HFF-Myc (cell line): ENCODE data around the gene HOXD4.
A peak's percentile ranks its signal among the peaks of the same experiment; 100 is the strongest.

Source experiments
- DNase-seq: peaks from one replicate; pipeline ENCODE4 v3.0.0-alpha.2; 2011; ENCODE audit warnings: low read depth; ENCODE audit errors: extremely low read depth
- H3K4me3 ChIP-seq: replicated peaks from 2 replicates; pipeline ENCODE4 v1.5.1; 2011; ENCODE audit warnings: low read depth, mild to moderate bottlenecking, control low read depth, low read length
- CTCF ChIP-seq: IDR thresholded peaks from 2 replicates; pipeline ENCODE4 v1.5.1; 2012; ENCODE audit warnings: mild to moderate bottlenecking, low read depth, low read length, control low read depth; ENCODE audit errors: missing control alignments

The HOXD4 gene

GRCh38 chr2:176110415-176111308, 40.7 kb upstream of the HOXD4 start:
- no peak overlapping the region for H3K4me3 ChIP-seq
- no peak for TF ChIP-seq CTCF
- DNase-seq: no peak

DNA sequence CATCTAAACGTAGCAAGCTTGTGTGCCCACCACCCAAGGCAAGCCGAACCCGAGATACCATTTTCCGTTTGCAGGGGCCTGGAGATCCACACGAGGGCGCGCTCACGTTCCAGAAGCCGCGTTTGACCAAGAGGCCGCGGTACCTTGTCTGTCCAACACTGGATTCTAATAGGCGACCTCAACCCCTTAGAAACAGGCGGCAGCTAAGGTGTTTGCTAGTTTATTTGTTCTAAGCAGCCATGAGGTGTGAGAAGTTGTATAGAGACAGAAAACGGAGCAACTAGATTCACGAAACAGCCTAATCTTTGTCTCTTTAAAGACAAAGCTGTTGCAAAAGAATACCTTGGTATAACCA, 40.1 kb upstream of the HOXD4 start:
- no peak overlapping the region for H3K4me3 ChIP-seq
- DNase-seq: no peak

GRCh38 chr2:176111846-176112374, 39.4 kb upstream of the HOXD4 start:
- TF ChIP-seq CTCF: no peak
- DNase-seq: no peak
- H3K4me3 ChIP-seq: no peak overlapping the region

More for the DNA sequence above, 40.1 kb upstream of the HOXD4 start:
- peak; percentile 12 for TF ChIP-seq CTCF

DNA sequence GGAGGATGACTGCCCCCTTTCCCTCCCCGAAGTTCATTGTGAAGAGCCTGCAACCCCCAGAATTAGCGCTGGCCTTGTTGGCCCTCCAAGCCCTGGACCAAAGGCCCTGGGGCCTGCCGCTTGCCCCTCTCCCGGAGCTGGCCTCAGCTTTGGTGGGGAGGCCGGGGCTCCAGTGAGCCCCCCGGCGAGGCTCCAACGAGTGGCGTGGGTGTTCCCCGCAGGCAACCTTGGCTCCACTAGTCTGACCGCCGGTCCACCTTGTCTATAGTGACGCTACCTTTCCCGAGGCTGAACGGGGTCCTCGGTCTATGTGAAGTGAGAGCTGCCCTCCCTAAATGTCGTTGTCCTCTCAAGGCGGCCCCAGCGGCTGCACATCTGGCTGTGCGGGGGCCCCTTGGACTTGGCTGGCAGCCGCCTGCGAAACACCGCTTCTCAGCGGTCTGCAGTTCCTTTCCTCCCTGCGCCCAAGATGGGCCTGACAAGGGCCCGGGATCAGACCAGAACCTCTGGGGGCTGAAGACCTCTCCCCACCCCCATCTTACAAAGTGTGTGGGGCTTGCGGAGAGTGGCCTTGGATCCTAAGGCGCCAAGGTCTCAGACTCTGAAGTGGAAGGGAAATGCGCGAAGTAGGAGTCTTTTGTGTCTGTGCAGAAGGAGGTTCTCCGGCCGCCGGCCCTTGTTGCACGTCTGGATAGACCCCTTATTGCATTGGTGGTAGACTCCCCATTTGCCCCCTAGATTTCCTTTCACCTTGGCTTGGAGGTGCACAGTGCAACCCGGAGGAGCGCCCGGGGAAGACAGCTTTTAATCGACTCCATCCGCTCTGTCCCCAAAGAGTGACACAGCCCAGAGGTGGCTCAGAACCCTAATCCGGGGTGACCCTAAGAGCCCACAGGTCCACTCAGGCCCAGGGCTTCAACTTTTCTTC, 38.7 kb upstream of the HOXD4 start:
- no peak overlapping the region for H3K4me3 ChIP-seq
- DNase-seq: no peak
- no peak for TF ChIP-seq CTCF

- H3K4me3 ChIP-seq: no peak overlapping the region
- TF ChIP-seq CTCF: no peak
- no peak for DNase-seq
Observed at GRCh38 chr2:176114120-176114929, 37.0 kb upstream of the HOXD4 start.
